SK-N-SH (cell line): ENCODE results near the gene GPRASP1. TPM values are rescaled to one million over a fixed set of nuclear protein-coding genes. Genes with fewer than 3 reads are reported as not detected.
"Not testable (repeated sequence)": the region's sequence is repeated elsewhere in the genome, so short reads cannot be mapped to it uniquely, and the experiment has no call there.

Experiments used
- CTCF ChIA-PET: fragments of 300-600, 350-600 bp; formaldehyde crosslinking; extraction: SDS; loops from one replicate; lab custom pipeline; 2021; lab: Yijun Ruan, JAX
- POLR2A ChIA-PET: fragments of 350-600 bp; sonication (Branson Sonifier 250); formaldehyde crosslinking; extraction: SDS; loops from one replicate; lab custom pipeline; 2020; ENCODE audit warnings: antibody characterized with exemption, inconsistent platforms; lab: Yijun Ruan, JAX
- DNase-seq: peaks from one replicate; pipeline ENCODE4 v3.0.0; 2012
- H2AFZ ChIP-seq: fragments of 200-600 bp; sonication (generic); 2 replicates; pipeline ENCODE4 v1.8.1; 2016; ENCODE audit warnings: antibody characterized with exemption, mild to moderate bottlenecking, low read depth
- H3F3A ChIP-seq: fragments of 200-600 bp; sonication (generic); replicated peaks from 2 replicates; pipeline ENCODE3; 2016; ENCODE audit warnings: antibody characterized with exemption, mild to moderate bottlenecking; ENCODE audit not compliant: insufficient read depth
- H3K27ac ChIP-seq, 2 experiments: fragments of 200-500 bp in 1 of 2; fragments of 200-600 bp in 1 of 2; sonication (Bioruptor generic) in 1 of 2; sonication (generic), shearing (Covaris generic) in 1 of 2; 2 replicates each; pipeline versions ENCODE4 v1.5.1 to v1.6.1; 2014 to 2016; ENCODE audit warnings: low read depth in 2 of 2, inconsistent platforms in 1 of 2, low read length in 1 of 2, mild to moderate bottlenecking in 1 of 2, mixed read lengths in 1 of 2
- H3K27me3 ChIP-seq: fragments of 200-600 bp; sonication (generic), shearing (Covaris generic); 2 replicates; pipeline ENCODE4 v1.6.1; 2016; ENCODE audit warnings: mixed run types; ENCODE audit not compliant: insufficient read depth
- H3K36me3 ChIP-seq, 2 experiments: fragments of 200-500 bp in 1 of 2; fragments of 200-600 bp in 1 of 2; sonication (Bioruptor generic) in 1 of 2; sonication (generic) in 1 of 2; replicated peaks in 1 of 2; 2 replicates each; pipeline versions ENCODE3 to v1.5.1; 2014 to 2016; ENCODE audit warnings: low read length in 1 of 2, mild to moderate bottlenecking in 1 of 2; ENCODE audit not compliant: insufficient read depth in 2 of 2, control insufficient read depth in 1 of 2
- H3K4me1 ChIP-seq, 2 experiments: fragments of 200-500 bp in 1 of 2; fragments of 200-600 bp in 1 of 2; sonication (Bioruptor generic) in 1 of 2; sonication (generic), shearing (Covaris generic) in 1 of 2; 2 replicates each; pipeline versions ENCODE4 v1.5.1 to v1.6.1; 2014 to 2016; ENCODE audit warnings: low read depth in 1 of 2, low read length in 1 of 2, mixed run types in 1 of 2; ENCODE audit not compliant: insufficient read depth in 2 of 2, control insufficient read depth in 1 of 2
- H3K4me2 ChIP-seq: fragments of 200-600 bp; sonication (generic), shearing (Covaris generic); 2 replicates; pipeline ENCODE4 v1.6.1; 2017; ENCODE audit warnings: mixed run types
- H3K4me3 ChIP-seq, 2 experiments: fragments of 200-500 bp in 1 of 2; fragments of 200-600 bp in 1 of 2; sonication (Bioruptor generic) in 1 of 2; sonication (generic), shearing (Covaris generic) in 1 of 2; 2 replicates each; pipeline versions ENCODE4 v1.5.1 to v1.8.1; 2014 to 2016; ENCODE audit warnings: low read depth in 2 of 2, inconsistent platforms in 1 of 2, low read length in 1 of 2, mild to moderate bottlenecking in 1 of 2, mixed read lengths in 1 of 2, moderate library complexity in 1 of 2
- H3K79me2 ChIP-seq: fragments of 200-600 bp; sonication (generic); 2 replicates; pipeline ENCODE4 v1.8.1; 2017; ENCODE audit warnings: mild to moderate bottlenecking; ENCODE audit not compliant: insufficient read depth
- H3K9ac ChIP-seq: fragments of 200-600 bp; sonication (generic); 2 replicates; pipeline ENCODE4 v1.6.1; 2017; ENCODE audit warnings: mixed run types
- H3K9me2 ChIP-seq: fragments of 200-600 bp; sonication (generic); 2 replicates; pipeline ENCODE4 v1.6.1; 2017; ENCODE audit warnings: mixed run types
- H3K9me3 ChIP-seq: fragments of 200-600 bp; sonication (generic); 2 replicates; pipeline ENCODE4 v1.6.1; 2017; ENCODE audit warnings: mixed run types, mild to moderate bottlenecking, moderate library complexity
- H4K20me1 ChIP-seq: fragments of 200-600 bp; sonication (generic); 2 replicates; pipeline ENCODE4 v1.6.1; 2017; ENCODE audit warnings: mild to moderate bottlenecking, mixed run types; ENCODE audit not compliant: insufficient read depth
- CHD2 ChIP-seq: fragments of 150-350 bp; IDR thresholded peaks from 2 replicates; pipeline ENCODE4 v1.6.1; 2018; ENCODE audit warnings: low read length; ENCODE audit not compliant: partially characterized antibody
- FOXM1 ChIP-seq: IDR thresholded peaks from 2 replicates; pipeline ENCODE4 v1.4.0; 2012; ENCODE audit warnings: low read depth, mild to moderate bottlenecking
- PBX3 ChIP-seq: IDR thresholded peaks from 2 replicates; pipeline ENCODE4; 2012
- POLR2AphosphoS5 ChIP-seq: IDR thresholded peaks from 2 replicates; pipeline ENCODE4 v1.6.1; 2012; ENCODE audit warnings: low read depth, low read length
- TCF12 ChIP-seq: IDR thresholded peaks from 2 replicates; pipeline ENCODE4 v1.4.0; 2012
- YY1 ChIP-seq: IDR thresholded peaks from 2 replicates; pipeline ENCODE4 v1.4.0; 2012; ENCODE audit warnings: low read depth, mild to moderate bottlenecking
- WGBS: methylation state at CpG from one replicate; pipeline ENCODE4 v1.1.6; 2017; ENCODE audit warnings: low lambda C conversion rate; 5-methylcytosine and 5-hydroxymethylcytosine counted together
- polyA plus RNA-seq, 3 experiments: library from polyadenylated mRNA; depleted of rRNA; stranded (reverse); fragments of >200 nt; gene quantifications; 2 replicates each; pipeline ENCODE4 v1.2.3, GENCODE V29; 2012
- TF ChIP-seq, protein P1 (sequence below): fragments of 150-350 bp; IDR thresholded peaks from 2 replicates; pipeline ENCODE4 v1.6.1; 2016; ENCODE audit warnings: mild to moderate bottlenecking, low read depth, low read length
- TF ChIP-seq, protein P2 (sequence below): fragments of 200-600 bp; sonication (generic); IDR thresholded peaks from 2 replicates; pipeline ENCODE4 v1.6.1; 2017; ENCODE audit warnings: antibody characterized with exemption, mild to moderate bottlenecking, moderate library complexity

GPRASP1 gene
- polyA plus RNA-seq, 1 of the 3 experiments (the other 2 are of a cell fraction) = 2.7 TPM

DNA sequence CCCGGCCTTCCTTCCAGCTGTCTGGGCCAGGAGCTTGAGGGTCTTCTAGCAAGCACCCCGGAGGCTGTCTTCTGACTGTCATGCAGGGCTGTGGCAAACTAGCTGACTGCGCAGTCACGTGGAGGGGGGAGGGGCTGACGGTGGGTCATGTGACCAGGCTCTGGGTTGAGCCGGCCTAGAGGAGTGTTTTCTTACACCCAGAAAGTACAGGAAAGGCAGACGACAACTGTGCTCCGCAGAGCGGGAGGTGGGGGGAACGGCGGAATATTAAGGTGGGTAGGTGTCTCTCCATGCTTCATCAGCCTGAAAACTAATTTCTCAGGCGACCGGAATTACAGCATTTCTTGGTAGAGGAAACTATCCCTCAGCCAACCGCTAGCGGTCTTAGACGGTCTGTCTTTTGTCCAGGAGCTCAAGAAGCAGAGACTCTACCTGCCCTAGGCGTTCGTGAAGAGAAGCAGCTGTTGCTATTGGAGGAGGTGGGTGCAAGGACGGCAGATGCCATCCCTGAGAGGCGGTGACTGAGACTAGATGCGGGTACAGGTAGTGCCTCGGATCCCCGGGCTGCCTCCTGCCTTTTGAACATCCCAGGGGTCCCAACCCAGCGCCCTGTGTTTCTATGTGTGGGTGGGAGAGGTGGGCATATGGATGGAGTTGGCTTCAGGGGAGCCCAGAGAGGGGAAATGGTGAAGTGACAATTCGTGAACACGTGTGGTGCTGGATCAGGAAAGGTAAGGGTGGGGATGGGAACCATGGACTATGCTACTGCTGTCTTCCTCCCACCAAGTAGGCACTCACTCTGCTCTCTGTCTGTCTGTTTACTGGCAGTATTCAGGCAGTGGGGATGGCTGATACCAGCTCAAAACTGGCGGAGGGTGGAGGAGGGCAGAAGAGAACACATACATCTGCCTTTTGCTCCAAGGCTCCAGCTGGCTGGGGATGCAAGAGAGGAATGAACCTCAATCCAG, 8.8 kb downstream of the GPRASP1 start (continued):
- TF ChIP-seq CHD2 (peak; percentile 14), FOXM1 (no peak), POLR2AphosphoS5 (peak; percentile 39; the same call in 1 of the 2 replicates), TCF12 (no peak), YY1 (no peak), PBX3 (no peak)
- TF ChIP-seq, protein P1, sequence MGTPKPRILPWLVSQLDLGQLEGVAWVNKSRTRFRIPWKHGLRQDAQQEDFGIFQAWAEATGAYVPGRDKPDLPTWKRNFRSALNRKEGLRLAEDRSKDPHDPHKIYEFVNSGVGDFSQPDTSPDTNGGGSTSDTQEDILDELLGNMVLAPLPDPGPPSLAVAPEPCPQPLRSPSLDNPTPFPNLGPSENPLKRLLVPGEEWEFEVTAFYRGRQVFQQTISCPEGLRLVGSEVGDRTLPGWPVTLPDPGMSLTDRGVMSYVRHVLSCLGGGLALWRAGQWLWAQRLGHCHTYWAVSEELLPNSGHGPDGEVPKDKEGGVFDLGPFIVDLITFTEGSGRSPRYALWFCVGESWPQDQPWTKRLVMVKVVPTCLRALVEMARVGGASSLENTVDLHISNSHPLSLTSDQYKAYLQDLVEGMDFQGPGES = no peak
- TF ChIP-seq, protein P2, sequence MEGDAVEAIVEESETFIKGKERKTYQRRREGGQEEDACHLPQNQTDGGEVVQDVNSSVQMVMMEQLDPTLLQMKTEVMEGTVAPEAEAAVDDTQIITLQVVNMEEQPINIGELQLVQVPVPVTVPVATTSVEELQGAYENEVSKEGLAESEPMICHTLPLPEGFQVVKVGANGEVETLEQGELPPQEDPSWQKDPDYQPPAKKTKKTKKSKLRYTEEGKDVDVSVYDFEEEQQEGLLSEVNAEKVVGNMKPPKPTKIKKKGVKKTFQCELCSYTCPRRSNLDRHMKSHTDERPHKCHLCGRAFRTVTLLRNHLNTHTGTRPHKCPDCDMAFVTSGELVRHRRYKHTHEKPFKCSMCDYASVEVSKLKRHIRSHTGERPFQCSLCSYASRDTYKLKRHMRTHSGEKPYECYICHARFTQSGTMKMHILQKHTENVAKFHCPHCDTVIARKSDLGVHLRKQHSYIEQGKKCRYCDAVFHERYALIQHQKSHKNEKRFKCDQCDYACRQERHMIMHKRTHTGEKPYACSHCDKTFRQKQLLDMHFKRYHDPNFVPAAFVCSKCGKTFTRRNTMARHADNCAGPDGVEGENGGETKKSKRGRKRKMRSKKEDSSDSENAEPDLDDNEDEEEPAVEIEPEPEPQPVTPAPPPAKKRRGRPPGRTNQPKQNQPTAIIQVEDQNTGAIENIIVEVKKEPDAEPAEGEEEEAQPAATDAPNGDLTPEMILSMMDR = peak; percentile 29; the same call in 1 of the 2 replicates
- TF ChIP-seq, all 33 proteins: peak for 8

GRCh38 chrX:102663820-102664219, 12.5 kb downstream of the GPRASP1 start:
- H3K27ac ChIP-seq, H3F3A ChIP-seq, H4K20me1 ChIP-seq, H3K9me3 ChIP-seq, H3K9me2 ChIP-seq, H3K9ac ChIP-seq, H2AFZ ChIP-seq, H3K27me3 ChIP-seq, H3K4me2 ChIP-seq, DNase-seq, H3K36me3 ChIP-seq, H3K4me1 ChIP-seq, H3K79me2 ChIP-seq, CTCF ChIA-PET, H3K4me3 ChIP-seq, POLR2A ChIA-PET: not testable (repeated sequence)
- WGBS = 55% methylated on average over 4 of the region's 4 CpGs

GRCh38 chrX:102667034-102667433, 15.8 kb downstream of the GPRASP1 start:
- CTCF ChIA-PET, H3F3A ChIP-seq, H4K20me1 ChIP-seq, H2AFZ ChIP-seq, H3K9me2 ChIP-seq, H3K27me3 ChIP-seq, H3K9ac ChIP-seq, DNase-seq, POLR2A ChIA-PET, H3K9me3 ChIP-seq, H3K4me2 ChIP-seq, H3K4me3 ChIP-seq, H3K4me1 ChIP-seq, H3K79me2 ChIP-seq, H3K27ac ChIP-seq, H3K36me3 ChIP-seq: not testable (repeated sequence)
- WGBS = 43% methylated on average over 1 of the region's 1 CpG
